Stimulated activated naive CD8-positive, alpha-beta T cell treated with anti-CD3 and anti-CD28 coated beads, Interleukin-15, Interleukin-2, amounts not matched to agents 100 U/mL and 50 U/mL, for 24 hours (primary cell): ENCODE measurements around the gene KRT36.

Source experiments
- ATAC-seq: fragments of 150-1000 bp; cut with Tn5 transposase; one replicate; pipeline ENCODE4 v1.10.0; 2021
- DNase-seq: peaks from one replicate; pipeline ENCODE4 v3.0.0; 2021

Gene KRT36

DNA sequence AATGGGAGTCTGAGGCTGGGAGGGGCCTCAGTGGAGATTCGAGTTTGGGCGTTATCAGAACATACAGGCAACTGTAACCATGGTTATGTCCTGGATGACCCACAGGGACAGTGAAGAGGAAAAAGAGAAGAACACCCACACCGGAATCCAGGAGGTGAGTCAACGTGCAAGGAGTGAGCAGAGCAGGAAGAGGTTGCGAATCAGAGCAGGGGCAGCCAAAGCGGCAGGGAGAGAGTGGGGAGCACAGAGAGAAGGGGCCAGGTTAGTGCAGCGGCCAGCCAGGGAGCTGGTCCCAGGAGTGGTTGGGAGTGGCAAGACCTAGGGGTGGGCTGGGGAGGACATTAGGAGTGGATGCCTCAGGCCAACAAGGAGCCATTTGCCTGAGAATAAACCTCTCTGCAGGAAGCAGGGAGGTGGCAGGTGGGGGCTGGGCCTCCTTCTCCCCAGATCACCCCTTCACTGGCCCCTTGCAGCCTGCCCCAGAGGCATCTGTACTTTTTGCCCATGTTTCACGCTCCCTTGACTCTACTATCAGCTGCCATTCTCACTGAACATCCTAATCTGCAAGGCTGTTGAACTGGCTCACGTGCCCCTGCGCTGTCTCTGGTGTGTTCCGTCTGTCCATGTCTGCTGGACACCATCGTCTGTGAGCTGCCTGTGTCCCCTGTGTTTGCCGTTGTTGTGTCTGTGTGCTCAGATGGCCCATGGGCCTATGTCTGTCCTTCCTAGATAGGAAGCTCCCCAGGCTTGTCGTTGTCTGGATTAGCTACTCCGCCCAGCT is 10.6 kb upstream of the KRT36 start:
- ATAC-seq (no peak), DNase-seq (no peak)

- DNase-seq (no peak), ATAC-seq (no peak)
Measured at GRCh38 chr17:41499714-41500113, 10.0 kb upstream of the KRT36 start.

DNA sequence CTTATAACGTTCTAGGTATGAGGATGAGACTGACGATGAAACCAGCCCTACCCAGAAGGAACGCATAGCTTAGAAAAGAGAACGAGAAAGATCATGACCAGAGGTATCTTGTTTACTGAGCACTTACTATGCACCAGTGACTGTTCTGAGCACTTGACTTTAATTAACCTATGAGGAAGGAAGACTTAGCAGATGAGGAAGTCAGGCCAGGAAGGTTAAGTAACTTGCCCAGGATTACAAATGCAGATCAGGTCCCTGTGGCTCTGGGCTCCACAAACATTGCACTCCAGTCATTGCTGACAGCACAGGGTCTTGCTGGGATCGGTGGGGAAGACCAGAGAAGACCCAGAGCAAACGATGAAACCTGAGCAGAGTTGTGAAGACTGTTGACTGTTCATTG is 8.6 kb upstream of the KRT36 start:
- no peak for DNase-seq
- ATAC-seq = no peak

GRCh38 chr17:41496803-41497484 is 7.2 kb upstream of the KRT36 start:
- ATAC-seq (peak; percentile 95), DNase-seq (peak; percentile 73)

DNA sequence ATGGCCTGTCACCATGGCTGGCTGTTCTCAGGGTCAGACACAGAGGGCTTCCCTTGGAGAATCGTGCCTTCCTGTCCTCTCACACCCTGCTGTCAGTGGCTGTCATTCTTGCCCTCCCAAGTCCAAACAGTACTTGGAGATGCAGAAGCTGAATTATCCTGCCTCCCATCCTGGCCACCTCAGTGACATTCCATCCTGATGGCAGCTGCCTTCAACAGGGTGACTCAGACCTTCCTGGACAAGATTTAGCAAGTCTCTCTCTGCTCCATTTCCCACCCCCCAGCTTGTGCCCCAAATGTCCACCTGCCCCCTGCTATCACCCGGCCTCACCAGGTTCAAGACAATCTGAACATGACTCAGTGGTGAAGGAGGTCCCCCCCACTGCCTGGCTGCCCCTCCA is 4.8 kb upstream of the KRT36 start:
- ATAC-seq (no peak), DNase-seq (no peak)

- DNase-seq = no peak
- ATAC-seq = no peak
Measured at GRCh38 chr17:41492771-41493170, 3.1 kb upstream of the KRT36 start.

DNA sequence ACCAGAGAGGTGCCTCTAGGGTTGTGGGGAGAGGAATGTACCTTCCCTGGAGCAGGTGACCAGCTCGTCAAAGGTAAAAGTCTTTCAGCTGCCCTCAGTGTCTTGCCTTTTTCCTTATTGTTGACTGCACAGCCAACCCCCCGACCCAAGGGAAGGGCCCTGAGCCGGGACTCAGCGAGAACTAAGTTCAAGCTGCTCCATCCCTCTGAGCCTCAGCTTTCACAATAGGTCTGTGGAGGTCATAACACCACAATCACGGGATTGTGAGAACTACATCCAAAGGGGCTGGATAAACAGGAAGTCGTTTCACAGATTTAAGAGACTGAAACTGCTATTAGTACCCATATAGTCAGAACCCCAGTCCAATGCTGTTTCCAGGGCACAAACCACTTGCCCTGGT is 2.6 kb upstream of the KRT36 start:
- DNase-seq = no peak
- ATAC-seq = no peak

- DNase-seq = no peak
- ATAC-seq = no peak
Measured at GRCh38 chr17:41491476-41491875, 1.8 kb upstream of the KRT36 start.

DNA sequence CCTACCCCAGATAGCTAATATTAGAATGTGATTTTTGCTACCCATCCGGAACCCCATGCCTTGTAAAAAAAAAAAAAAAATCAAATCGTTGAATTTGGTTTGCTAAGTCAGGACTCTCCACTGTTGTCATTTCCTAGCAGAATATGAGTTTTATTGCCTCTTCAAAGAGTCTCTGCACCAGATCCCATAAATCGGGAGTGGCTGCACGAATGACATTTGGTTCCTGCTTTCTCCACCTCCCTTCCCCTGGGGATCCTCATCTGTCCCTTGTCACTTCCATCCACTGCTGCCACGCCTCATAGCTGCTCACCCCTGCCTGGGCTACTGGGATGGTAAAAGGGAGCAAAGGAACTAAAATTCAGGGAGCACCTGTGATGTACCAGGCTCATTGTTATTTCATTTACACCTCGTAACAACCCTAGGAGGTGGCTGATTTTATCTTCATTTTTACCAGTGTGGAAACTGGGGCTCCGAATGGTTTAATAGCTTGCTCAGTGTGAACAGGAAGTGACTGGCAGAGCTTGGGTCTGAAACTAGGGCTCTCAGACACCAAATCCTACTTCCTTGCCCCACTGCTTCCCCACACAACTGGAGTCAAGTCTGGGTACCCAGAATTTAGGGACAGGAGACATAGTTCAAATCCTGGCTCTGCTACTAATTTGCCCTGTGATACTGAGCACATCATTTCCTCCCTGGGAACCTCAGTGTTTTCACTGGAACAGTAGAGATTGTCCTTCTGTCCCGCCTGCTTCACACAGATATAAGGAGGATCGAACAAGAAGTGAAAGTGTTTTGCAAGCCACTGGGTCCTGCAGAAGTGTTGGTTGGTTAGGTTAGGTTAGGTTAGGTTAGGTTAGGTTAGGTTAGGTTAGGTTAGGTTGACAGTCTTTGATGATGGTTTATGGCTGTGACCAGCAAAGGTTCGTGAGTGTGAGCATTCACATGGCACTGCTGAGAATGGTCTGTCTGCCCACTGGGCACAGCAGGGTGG is 585 bp upstream of the KRT36 start:
- no peak for ATAC-seq
- no peak for DNase-seq

GRCh38 chr17:41486809-41487530 is 2.7 kb downstream of the KRT36 start:
- peak; percentile 67 for DNase-seq
- no peak for ATAC-seq

GRCh38 chr17:41486316-41486715 is 3.4 kb downstream of the KRT36 start:
- ATAC-seq (no peak), DNase-seq (no peak)

DNA sequence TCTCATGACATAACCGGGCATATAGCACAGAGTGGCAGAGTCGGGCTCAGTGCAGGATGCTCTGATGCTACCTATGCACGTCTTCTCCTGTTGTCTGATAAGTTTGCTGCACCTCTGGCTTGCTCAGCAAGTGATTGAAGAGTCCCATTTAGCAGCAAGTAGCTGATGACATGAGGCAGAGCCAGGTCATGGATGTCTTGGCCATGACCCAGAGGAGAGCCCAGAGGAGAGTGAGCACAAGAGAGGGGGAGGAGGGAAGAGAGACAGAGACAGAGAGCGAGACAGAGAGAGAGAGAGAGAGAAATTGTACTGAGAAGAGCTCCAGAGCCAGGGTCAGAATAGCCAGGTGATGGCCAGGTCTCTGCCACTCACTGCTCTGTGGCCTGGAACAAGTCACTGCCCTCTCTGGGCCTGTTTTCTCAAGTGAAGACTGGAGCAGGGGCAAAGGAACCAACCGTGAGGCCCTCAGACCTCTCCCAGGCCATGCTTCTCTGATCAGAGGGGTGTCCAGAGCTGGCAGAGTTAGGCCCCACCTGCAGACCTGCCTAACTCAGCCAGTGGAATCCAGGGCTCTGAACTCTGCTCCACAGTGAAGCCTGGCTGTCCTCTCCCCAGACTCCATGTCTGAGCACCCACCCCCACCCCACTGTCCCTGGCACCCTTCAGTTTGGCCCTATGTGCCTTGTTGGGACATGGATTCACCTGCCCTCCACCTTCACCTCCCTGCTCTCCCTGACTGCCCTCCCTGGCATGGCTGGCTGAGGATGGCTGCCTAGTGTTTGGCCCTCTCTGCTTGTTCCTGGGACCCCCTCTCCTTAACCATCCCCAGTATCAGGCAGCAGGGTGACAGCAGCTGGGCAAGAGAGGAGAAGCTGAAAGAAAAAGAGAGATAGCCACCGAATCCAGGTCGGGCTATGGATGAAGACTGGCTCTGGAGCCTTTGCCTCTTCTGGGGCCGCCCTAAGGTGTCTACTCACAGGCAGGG is 4.5 kb downstream of the KRT36 start:
- DNase-seq (no peak), ATAC-seq (no peak)

- ATAC-seq (no peak), DNase-seq (no peak)
Measured at GRCh38 chr17:41483991-41484826, 5.5 kb downstream of the KRT36 start.

DNA sequence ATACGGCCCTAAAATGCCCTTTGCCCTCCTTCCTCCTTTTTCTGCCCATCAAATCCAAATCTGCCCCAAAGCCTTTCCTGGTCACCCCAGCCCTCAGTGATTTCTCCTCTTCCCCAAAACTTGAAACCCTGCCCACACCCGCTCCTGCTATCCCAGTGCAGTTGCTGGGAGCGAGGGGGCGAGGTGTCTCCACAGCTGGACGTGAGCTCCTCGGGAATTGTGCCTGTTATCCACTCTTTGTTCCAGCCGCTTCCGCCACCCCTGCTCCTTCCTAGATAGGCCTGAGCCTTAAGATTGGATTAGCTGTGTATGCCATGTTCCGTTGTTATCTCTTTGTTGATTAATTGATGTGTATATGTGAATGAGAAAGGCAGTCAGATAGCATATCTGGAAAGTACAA is 6.2 kb downstream of the KRT36 start:
- DNase-seq = no peak
- no peak for ATAC-seq

- ATAC-seq = no peak
- DNase-seq = no peak
Measured at GRCh38 chr17:41481036-41481435, 8.7 kb downstream of the KRT36 start, which contains the start of gene KRT35. KRT35 (minus strand) TSS chr17:41481151; CDS start chr17:41481097, 54 bp downstream.

DNA sequence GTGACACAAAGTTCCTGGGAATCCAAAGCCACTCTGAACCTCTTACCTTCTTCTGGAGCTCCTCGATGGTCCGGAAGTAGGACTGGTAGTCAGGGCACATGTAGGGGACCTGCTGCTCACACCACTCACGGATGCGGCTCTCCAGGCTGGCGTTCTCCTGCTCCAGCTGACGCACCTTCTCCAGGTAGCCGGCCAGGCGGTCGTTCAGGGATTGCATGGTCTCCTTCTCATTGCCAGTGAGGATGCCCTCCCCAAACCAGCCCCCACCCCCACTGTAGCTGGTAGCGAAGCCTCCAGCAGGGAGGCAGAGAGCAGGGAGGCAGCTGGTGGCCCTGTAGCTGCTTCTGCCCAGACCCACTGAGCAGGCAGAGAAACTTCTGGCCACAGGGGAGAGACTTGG is 9.1 kb downstream of the KRT36 start:
- ATAC-seq = no peak
- DNase-seq = no peak

GRCh38 chr17:41480136-41480535 is 9.6 kb downstream of the KRT36 start:
- DNase-seq (no peak), ATAC-seq (no peak)

GRCh38 chr17:41478237-41478636 is 11.5 kb downstream of the KRT36 start:
- DNase-seq (no peak), ATAC-seq (no peak)
